ENCODE measurements around the gene TCN2.

TCN2 gene

DNA sequence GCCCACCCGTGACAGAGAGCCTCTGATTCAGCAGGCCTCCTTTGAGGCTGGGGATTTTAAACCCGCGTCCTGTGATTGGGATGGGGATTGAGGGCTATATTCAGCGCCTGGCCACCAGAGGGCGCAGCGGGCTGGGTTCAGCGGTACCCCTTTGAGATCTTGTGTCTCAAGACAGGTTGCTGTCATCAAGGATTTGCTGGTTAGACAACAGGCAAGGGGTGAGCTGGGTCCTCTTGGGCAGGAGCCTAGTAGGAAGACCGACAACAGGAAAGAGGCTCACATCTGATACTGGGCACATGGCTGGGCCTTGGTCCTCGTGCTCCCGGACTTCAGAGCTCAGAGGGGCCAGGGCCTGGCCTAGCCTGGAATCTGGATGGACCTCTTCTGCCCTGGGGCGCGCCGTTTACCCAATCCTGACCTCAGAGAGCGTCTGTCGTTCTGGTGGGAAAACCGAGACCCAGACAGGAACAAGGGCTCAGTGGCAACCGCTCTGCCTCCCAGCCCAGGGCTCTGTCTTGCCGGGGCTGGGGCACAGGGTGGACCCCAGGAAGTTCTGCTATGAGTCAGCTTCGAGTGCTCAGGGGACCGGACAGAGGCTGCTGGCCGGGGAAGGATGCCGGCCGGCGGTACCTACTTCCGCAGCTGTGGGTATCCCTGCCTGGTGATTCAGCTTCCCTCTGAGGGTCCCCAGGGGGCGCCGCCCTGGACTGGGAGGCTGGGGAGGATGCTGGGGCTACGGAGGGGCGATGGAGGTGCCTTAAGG is 27.7 kb downstream of the TCN2 start:
- Mint-ChIP-seq H3K4me3 (peak overlapping the region; percentile 62), H3K4me1 (peaks cover 15% of the 10 kb centered on the region), H3K36me3 (ENCODE audit: low read depth) (no peaks in the 10 kb centered on the region), H3K27me3 (ENCODE audit: low read depth, poor library complexity) (peaks cover 2% of the 10 kb centered on the region), H3K9me3 (peaks cover 10% of the 10 kb centered on the region), H3K27ac (no peak overlapping the region)
- TF ChIP-seq, protein P1, sequence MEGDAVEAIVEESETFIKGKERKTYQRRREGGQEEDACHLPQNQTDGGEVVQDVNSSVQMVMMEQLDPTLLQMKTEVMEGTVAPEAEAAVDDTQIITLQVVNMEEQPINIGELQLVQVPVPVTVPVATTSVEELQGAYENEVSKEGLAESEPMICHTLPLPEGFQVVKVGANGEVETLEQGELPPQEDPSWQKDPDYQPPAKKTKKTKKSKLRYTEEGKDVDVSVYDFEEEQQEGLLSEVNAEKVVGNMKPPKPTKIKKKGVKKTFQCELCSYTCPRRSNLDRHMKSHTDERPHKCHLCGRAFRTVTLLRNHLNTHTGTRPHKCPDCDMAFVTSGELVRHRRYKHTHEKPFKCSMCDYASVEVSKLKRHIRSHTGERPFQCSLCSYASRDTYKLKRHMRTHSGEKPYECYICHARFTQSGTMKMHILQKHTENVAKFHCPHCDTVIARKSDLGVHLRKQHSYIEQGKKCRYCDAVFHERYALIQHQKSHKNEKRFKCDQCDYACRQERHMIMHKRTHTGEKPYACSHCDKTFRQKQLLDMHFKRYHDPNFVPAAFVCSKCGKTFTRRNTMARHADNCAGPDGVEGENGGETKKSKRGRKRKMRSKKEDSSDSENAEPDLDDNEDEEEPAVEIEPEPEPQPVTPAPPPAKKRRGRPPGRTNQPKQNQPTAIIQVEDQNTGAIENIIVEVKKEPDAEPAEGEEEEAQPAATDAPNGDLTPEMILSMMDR (IDR thresholded peaks at IDR 0.05), result peak; percentile 95
- DNase-seq, result peak; percentile 93

DNA sequence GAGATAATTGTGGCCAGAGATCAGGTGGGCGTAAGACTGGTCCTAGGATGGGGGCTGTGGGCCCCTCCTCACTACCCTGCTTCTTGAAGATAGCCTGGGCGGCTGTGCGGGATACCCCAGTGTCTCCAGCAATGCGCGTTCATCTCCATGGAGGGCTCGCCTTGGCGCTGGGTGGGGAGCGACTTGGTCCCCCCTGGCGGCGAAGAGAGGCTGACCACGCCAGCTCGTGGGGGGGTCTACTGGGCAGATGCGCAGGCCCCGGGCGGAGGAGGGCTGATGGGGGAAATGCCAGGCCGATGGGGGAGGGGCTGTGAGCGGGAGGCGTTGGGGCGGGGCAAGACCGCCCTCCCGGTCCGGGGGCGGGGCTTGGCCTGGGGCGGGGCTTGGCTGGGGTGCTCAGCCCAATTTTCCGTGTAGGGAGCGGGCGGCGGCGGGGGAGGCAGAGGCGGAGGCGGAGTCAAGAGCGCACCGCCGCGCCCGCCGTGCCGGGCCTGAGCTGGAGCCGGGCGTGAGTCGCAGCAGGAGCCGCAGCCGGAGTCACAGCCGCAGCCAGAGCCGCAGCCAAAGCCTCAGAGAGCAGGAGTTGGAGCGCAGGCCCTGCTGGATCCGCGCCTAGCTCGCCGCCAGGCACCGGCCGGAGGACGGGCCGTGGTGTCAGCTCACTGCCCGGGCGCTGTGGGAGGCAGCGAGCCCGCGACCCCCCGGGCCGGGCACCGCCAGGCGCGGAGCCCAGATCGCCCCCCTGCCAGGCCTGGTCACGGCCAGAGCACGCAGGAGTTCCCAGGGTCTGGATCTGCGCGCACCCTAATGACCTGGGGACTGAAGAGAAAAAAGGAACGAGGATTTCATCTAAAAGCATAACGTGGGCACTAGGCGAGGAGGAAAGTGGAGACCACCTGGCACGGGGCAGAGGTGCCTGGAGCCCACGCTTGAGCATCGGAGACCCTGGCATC is 28.6 kb downstream of the TCN2 start, which contains the start of gene SLC35E4:
Gene SLC35E4, plus strand, starts transcription at position 509 of the 953 bp plus-strand sequence. CDS start 670 bp downstream, outside the sequence.
- H3K27ac Mint-ChIP-seq, result no peak within 1 kb of the TSS
- peak; percentile 98 for DNase-seq

DNA sequence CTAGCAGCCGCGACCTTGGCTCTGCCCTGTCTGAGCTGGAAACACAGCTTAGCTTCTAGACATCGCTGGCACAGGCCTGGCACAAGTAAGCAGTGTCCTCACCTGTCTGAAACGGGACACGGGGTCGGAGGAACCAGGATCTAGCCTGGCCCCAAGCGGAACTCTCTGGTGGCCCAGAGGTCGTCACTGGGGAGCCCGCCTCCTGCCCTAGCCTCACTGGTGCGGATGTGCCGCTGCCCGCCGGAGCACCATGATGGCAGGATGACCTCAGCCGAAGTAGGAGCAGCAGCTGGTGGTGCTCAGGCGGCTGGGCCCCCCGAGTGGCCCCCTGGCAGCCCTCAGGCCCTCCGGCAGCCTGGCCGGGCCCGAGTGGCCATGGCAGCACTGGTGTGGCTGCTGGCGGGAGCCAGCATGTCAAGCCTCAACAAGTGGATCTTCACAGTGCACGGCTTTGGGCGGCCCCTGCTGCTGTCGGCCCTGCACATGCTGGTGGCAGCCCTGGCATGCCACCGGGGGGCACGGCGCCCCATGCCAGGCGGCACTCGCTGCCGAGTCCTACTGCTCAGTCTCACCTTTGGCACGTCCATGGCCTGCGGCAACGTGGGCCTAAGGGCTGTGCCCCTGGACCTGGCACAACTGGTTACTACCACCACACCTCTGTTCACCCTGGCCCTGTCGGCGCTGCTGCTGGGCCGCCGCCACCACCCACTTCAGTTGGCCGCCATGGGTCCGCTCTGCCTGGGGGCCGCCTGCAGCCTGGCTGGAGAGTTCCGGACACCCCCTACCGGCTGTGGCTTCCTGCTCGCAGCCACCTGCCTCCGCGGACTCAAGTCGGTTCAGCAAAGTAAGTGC is 29.5 kb downstream of the TCN2 start:
- peak overlapping the region; percentile 82 for H3K4me3 Mint-ChIP-seq
- H3K36me3 Mint-ChIP-seq (ENCODE audit: low read depth), result no peaks in the 10 kb centered on the region
- peaks cover 4% of the 10 kb centered on the region for H3K9me3 Mint-ChIP-seq
- no peak overlapping the region for H3K27ac Mint-ChIP-seq
- TF ChIP-seq, protein P1 (IDR thresholded peaks at IDR 0.05), result no peak
- peaks cover 2% of the 10 kb centered on the region for H3K27me3 Mint-ChIP-seq (ENCODE audit: low read depth, poor library complexity)
- peaks cover 15% of the 10 kb centered on the region for H3K4me1 Mint-ChIP-seq
- no peak for DNase-seq

More for the DNA sequence above, 28.6 kb downstream of the TCN2 start, which contains the start of gene SLC35E4:
- Mint-ChIP-seq H3K36me3 (ENCODE audit: low read depth) (no peaks in the 10 kb centered on the region), H3K27me3 (ENCODE audit: low read depth, poor library complexity) (peaks cover 2% of the 10 kb centered on the region), H3K4me1 (peaks cover 15% of the 10 kb centered on the region), H3K9me3 (peaks cover 10% of the 10 kb centered on the region), H3K4me3 (peak within 1 kb of the TSS; percentile 82)
- TF ChIP-seq, protein P1 (IDR thresholded peaks at IDR 0.05), result no peak

DNA sequence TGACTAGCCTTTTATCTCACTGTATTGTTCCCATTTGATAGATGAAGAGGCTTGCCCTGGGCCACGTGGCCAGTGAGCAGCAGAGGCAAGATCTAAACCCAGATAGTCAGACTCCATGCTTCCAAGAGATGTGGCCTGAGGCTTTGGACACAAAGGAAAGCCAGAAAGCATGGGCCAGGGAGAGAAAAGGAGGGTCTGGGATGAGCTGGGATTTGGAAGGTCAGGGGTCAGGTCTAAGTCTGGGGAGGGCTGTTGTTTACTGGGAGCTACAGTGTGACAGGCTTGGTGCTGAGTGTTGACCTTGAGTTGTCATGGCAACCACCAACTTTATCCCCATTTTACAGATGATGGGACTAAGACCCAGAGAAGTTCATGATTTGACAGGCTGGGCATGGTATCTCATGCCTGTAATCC is 30.7 kb downstream of the TCN2 start:
- H3K4me3 Mint-ChIP-seq, result peak overlapping the region; percentile 25
- H3K4me1 Mint-ChIP-seq, result peaks cover 15% of the 10 kb centered on the region
- H3K27me3 Mint-ChIP-seq (ENCODE audit: low read depth, poor library complexity), result peaks cover 2% of the 10 kb centered on the region
- peak overlapping the region; percentile 54 for H3K27ac Mint-ChIP-seq
- DNase-seq, result no peak
- H3K36me3 Mint-ChIP-seq (ENCODE audit: low read depth), result no peaks in the 10 kb centered on the region
- H3K9me3 Mint-ChIP-seq, result peaks cover 4% of the 10 kb centered on the region
- TF ChIP-seq, protein P1 (IDR thresholded peaks at IDR 0.05), result no peak

DNA sequence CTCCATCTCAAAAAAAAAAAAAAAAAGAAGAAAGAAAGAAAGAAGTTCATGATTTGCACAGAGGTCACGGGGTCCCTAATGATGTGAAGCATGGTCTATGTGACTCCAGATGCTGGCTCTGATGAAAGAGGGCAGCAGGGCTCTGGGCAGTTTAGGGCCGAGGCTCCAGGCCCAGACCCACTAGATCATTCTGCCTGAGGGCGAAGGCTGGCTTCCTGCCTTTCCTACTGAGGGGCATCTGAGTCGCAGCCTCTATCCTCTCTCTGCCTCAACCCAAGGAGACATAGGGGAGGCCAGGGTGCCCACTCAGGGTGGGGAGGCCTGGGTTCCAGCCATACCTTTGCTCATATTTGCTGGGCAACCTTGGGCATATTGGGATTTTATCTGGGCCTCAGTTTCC is 33.4 kb downstream of the TCN2 start:
- Mint-ChIP-seq H3K4me1 (peaks cover 15% of the 10 kb centered on the region), H3K36me3 (ENCODE audit: low read depth) (no peaks in the 10 kb centered on the region), H3K27me3 (ENCODE audit: low read depth, poor library complexity) (peaks cover 2% of the 10 kb centered on the region), H3K27ac (no peak overlapping the region), H3K4me3 (no peak overlapping the region), H3K9me3 (peaks cover 4% of the 10 kb centered on the region)
- no peak for DNase-seq
- TF ChIP-seq, protein P1 (IDR thresholded peaks at IDR 0.05), result no peak
